ENCODE data around the gene RNF125. TPM values are rescaled to one million over a fixed set of nuclear protein-coding genes. Genes with fewer than 3 reads are reported as not detected.

Gene RNF125
- total and polyA plus RNA-seq, 2 experiments from 2014 or later = 11.4 to 29.2 TPM

DNA sequence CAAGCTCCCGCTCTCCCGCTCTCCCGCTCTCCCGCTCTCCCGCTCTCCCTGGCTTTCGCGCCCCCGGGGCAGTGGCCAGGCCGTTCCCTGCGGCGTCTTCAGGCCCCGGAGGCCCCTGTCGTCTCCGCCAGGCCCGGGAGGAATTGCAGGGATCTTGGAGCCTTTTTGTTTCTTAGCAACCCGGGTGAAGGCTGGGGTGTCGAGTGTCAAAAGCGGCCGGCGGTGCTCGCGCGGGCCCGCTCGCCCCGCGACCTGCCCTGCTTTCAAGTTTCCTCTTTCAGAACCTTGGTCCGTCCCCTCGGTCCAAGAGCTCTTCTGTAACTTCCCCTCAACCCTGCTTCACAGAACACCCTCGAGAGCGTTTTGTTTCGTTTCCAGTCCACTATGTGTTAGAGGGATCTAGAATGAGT, 74.5 kb downstream of the RNF125 start (continued):
- TF ChIP-seq JUNB (IDR thresholded peaks at IDR 0.05; ENCODE audit: unreplicated experiment) (no peak), EZH2phosphoT487 (IDR thresholded peaks at IDR 0.05; ENCODE audit: unreplicated experiment) (no peak), CREB1 (CRISPR knock-in tag; IDR thresholded peaks at IDR 0.05; ENCODE audit: low read depth) (no peak), ZNF331 (CRISPR knock-in tag; IDR thresholded peaks at IDR 0.05; ENCODE audit: low read depth) (no peak), EZH2 (IDR thresholded peaks at IDR 0.05; ENCODE audit: low read depth, unreplicated experiment) (no peak), NANOG (IDR thresholded peaks at IDR 0.05; ENCODE audit: borderline replicate concordance) (no peak), STAT1 (IDR thresholded peaks at IDR 0.05; ENCODE audit: unreplicated experiment) (no peak), ZNF114 (CRISPR knock-in tag; IDR thresholded peaks at IDR 0.05) (no peak), POLR2AphosphoS5 (IDR thresholded peaks at IDR 0.05; ENCODE audit: low read depth) (no peak)
- TF ChIP-seq, protein P1, sequence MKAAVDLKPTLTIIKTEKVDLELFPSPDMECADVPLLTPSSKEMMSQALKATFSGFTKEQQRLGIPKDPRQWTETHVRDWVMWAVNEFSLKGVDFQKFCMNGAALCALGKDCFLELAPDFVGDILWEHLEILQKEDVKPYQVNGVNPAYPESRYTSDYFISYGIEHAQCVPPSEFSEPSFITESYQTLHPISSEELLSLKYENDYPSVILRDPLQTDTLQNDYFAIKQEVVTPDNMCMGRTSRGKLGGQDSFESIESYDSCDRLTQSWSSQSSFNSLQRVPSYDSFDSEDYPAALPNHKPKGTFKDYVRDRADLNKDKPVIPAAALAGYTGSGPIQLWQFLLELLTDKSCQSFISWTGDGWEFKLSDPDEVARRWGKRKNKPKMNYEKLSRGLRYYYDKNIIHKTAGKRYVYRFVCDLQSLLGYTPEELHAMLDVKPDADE (IDR thresholded peaks at IDR 0.05) = no peak
- TF ChIP-seq, protein P2, sequence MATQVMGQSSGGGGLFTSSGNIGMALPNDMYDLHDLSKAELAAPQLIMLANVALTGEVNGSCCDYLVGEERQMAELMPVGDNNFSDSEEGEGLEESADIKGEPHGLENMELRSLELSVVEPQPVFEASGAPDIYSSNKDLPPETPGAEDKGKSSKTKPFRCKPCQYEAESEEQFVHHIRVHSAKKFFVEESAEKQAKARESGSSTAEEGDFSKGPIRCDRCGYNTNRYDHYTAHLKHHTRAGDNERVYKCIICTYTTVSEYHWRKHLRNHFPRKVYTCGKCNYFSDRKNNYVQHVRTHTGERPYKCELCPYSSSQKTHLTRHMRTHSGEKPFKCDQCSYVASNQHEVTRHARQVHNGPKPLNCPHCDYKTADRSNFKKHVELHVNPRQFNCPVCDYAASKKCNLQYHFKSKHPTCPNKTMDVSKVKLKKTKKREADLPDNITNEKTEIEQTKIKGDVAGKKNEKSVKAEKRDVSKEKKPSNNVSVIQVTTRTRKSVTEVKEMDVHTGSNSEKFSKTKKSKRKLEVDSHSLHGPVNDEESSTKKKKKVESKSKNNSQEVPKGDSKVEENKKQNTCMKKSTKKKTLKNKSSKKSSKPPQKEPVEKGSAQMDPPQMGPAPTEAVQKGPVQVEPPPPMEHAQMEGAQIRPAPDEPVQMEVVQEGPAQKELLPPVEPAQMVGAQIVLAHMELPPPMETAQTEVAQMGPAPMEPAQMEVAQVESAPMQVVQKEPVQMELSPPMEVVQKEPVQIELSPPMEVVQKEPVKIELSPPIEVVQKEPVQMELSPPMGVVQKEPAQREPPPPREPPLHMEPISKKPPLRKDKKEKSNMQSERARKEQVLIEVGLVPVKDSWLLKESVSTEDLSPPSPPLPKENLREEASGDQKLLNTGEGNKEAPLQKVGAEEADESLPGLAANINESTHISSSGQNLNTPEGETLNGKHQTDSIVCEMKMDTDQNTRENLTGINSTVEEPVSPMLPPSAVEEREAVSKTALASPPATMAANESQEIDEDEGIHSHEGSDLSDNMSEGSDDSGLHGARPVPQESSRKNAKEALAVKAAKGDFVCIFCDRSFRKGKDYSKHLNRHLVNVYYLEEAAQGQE (IDR thresholded peaks at IDR 0.05; ENCODE audit: unreplicated experiment) = no peak

DNA sequence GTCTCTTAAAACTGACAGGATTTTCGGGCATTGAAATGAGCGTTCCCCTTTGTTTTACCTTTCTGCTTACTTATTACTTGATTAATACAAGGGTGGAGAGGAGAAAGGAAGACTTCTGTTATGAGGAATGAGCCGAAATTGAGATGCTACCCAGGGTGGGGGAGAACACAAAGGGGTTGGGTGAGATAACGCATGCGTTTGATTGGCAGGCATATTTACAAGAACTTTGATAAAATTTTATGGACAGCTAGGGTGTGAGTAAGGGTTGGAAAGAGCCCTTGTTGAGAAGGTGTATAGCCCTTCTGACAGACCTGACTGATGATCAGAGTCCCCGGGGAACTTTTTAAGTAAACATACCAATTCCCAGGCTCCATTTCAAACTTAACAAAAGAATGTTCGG, 74.9 kb downstream of the RNF125 start:
- Mint-ChIP-seq H3K9me3 (no peaks in the 10 kb centered on the region; the same call in 2 of the 3 replicates), H3K27me3 (ENCODE audit: insufficient read depth, low read depth, poor library complexity) (peaks cover 7% of the 10 kb centered on the region), H3K4me3 (peak overlapping the region; percentile 97), H3K36me3 (ENCODE audit: low read depth) (peaks cover 30% of the 10 kb centered on the region), H3K27ac (peak overlapping the region; percentile 62; the same call in 1 of the 2 replicates), H3K4me1 (peaks cover 27% of the 10 kb centered on the region)
- H3F3A ChIP-seq (replicated peaks; ENCODE audit: low read depth) = peaks cover 12% of the 10 kb centered on the region
- peaks cover 56% of the 10 kb centered on the region for H3K79me2 ChIP-seq (replicated peaks; ENCODE audit: insufficient read depth)
- peak overlapping the region; percentile 78 for H3K27ac ChIP-seq (ENCODE audit: low read depth)
- peak overlapping the region; percentile 52; the same call in 1 of the 2 replicates for H2AFZ ChIP-seq
- H3K27me3 ChIP-seq (ENCODE audit: insufficient read depth) = no peaks in the 10 kb centered on the region
- no peak for DNase-seq (ENCODE audit: low spot score)
- H4K20me1 ChIP-seq (replicated peaks; ENCODE audit: insufficient read depth) = peaks cover 22% of the 10 kb centered on the region
- no peak for ATAC-seq
- peaks cover 4% of the 10 kb centered on the region; the same call in 1 of the 2 replicates for H3K36me3 ChIP-seq (ENCODE audit: insufficient read depth)
- H3K4me1 ChIP-seq (ENCODE audit: insufficient read depth) = peaks cover 36% of the 10 kb centered on the region
- peak overlapping the region; percentile 92 for H3K4me3 ChIP-seq
- peak overlapping the region; percentile 100 for H3K4me2 ChIP-seq
- no peaks in the 10 kb centered on the region for H3K9me2 ChIP-seq (ENCODE audit: insufficient read depth)
- TF ChIP-seq EZH2phosphoT487 (IDR thresholded peaks at IDR 0.05; ENCODE audit: unreplicated experiment) (no peak), JUNB (IDR thresholded peaks at IDR 0.05; ENCODE audit: unreplicated experiment) (no peak), CREB1 (CRISPR knock-in tag; IDR thresholded peaks at IDR 0.05; ENCODE audit: low read depth) (no peak), EZH2 (IDR thresholded peaks at IDR 0.05; ENCODE audit: low read depth, unreplicated experiment) (no peak), STAT1 (IDR thresholded peaks at IDR 0.05; ENCODE audit: unreplicated experiment) (no peak), ZNF331 (CRISPR knock-in tag; IDR thresholded peaks at IDR 0.05; ENCODE audit: low read depth) (no peak)
- TF ChIP-seq, protein P2 (IDR thresholded peaks at IDR 0.05; ENCODE audit: unreplicated experiment) = no peak
- TF ChIP-seq, protein P3, sequence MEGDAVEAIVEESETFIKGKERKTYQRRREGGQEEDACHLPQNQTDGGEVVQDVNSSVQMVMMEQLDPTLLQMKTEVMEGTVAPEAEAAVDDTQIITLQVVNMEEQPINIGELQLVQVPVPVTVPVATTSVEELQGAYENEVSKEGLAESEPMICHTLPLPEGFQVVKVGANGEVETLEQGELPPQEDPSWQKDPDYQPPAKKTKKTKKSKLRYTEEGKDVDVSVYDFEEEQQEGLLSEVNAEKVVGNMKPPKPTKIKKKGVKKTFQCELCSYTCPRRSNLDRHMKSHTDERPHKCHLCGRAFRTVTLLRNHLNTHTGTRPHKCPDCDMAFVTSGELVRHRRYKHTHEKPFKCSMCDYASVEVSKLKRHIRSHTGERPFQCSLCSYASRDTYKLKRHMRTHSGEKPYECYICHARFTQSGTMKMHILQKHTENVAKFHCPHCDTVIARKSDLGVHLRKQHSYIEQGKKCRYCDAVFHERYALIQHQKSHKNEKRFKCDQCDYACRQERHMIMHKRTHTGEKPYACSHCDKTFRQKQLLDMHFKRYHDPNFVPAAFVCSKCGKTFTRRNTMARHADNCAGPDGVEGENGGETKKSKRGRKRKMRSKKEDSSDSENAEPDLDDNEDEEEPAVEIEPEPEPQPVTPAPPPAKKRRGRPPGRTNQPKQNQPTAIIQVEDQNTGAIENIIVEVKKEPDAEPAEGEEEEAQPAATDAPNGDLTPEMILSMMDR (conservative IDR thresholded peaks at IDR 0.05; ENCODE audit: low read depth in 2 of 2) = no peak
- TF ChIP-seq, protein P1 (IDR thresholded peaks at IDR 0.05) = no peak

Measured in GM23338 (cell line).